Activated CD4-positive, alpha-beta T cell treated with anti-CD3 and anti-CD28 coated beads, Interleukin-2, amount 50 U/mL, for 16 hours (primary cell): ENCODE results near the gene SCAND1.
"Not testable (repeated sequence)": the region's sequence is repeated elsewhere in the genome, so short reads cannot be mapped to it uniquely, and the experiment has no call there.

Experiments
- DNase-seq: peaks from one replicate; pipeline ENCODE4 v3.0.0-alpha.2; 2020

The SCAND1 gene

DNA sequence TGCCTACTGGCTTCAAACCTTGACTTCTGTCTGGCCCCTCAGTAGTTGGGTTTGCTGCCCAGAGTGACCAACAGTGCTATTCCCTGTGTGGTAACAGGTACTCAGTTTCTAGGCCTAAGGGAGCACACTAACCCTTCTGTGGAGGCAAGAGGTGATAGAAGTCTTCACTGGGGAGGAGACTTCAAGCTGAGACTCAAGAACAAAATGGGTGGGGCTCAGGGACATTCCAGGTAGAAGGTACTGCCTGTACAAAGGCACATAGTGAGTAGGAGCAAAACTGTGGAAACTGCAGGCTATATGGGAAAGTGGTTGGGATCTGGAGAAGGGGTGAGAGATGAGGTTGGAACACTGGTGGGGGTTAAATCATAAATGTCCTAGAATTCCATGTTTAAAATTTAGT lies 2.3 kb upstream of the SCAND1 start:
- no peak for DNase-seq

DNA sequence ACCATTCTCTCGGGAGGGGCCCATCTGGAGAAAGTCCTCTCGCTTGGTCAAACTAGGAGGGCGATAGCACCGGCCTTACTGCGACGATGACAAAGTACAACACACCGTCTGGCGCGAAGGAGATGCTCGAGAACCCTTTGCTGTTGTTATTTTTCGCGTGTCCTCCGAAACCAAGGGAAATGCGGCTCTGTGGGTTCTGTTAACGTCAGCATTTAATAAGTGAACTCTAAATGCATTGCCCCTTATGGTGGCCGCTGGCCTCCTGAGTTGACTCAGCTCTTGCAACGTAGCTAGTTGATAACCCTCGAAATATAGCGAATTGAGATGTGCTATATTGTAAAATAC lies 577 bp upstream of the SCAND1 start:
- DNase-seq, result peak; percentile 30

DNA sequence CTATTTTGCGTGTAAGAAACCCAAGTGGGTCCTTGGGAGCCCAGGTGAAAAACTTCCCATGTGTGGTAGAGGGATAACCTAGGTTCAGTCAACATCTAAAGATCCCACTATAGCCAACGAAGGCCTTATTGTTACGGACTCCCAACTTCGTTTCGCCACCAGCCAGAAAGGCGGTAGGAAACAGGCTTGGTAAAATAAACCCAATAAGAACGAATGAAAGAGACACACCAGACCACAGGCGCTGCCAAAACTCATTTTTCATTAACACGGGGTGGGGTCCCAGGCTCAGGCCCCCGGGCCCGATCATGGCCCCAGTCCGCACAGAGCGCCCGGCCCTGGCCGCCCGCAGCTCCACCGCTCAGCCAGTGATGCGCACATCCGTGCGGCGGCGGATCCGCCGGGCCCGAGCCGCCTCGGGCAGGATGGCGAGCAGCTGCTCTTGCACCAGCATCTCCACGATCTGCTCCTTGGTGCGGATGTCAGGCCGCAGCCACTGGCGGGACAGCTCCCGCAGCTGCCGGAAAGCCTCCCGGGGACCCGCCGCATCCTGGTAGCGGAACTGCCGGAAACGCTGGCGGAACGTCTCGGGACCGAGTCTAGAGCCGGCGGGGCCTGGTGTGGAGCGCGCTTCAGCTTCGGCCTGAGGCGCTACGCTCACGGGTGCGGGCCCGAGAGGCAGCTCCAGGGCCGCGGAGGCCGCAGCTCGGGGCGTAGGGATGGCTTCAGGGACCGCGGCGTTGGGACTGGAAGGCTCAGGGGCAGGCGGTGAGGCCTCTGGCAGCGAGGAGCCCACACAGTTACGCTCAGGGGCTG lies 709 bp downstream of the SCAND1 start:
- DNase-seq, result peak; percentile 70

DNA sequence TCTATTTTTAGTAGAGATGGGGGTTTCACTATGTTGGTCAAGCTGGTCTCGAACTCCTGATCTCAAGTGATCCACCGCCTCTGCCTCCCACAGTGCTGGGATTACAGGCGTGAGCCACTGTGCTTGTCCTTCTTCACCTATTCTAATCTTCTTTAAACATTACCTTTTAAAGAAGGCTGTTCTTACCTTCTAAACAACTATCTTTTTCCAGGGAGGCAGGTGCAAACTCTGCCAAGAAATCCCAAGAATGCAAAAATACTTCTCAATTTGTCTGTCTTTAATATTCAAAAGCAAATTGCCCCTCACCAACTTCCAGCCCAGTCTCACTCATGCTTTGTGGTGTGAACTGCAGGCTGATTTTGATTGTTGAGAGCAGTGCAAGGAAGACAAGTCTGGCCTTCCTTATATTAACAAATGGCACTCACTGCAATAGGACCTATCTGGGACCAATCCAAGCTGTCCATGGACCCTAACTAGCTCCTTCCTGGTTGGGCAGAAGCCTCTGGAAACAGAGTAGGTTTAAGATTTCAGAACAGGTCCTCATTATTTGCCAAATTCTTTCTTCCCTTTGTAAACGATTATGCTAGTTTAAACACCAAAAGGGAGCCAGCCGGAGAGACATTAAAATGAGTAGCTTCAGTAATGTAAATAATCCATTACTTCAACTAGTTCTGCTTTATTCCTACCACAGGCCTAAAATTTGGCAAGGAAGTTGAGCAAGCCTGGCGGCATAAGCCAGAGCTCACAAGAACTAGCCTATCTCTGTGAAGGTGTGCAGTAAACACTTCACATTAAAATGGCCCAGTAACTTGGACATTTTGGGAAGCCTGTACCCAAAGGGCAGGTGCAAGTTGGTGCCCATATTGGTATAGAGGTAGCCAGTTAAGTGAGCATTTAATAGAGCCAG lies 1.6 kb downstream of the SCAND1 start:
- DNase-seq, result peak; percentile 10

DNA sequence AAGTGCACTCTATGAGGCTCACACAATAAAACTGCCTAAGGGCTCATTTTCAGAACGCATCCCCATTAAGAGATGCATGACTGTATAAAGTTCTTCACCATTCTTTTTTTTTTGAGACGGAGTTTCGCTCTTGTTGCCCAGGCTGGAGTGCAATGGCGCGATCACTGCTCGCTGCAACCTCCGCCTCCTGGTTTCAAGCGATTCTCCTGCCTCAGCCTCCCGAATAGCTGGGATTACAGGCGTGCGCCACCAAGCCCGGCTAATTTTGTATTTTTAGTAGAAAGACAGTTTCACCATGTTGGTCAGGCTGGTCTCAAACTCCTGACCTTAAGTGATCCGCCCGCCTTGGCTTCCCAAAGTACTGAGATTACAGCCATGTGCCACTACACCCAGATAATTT lies 2.2 kb downstream of the SCAND1 start:
- DNase-seq, result not testable (repeated sequence)

DNA sequence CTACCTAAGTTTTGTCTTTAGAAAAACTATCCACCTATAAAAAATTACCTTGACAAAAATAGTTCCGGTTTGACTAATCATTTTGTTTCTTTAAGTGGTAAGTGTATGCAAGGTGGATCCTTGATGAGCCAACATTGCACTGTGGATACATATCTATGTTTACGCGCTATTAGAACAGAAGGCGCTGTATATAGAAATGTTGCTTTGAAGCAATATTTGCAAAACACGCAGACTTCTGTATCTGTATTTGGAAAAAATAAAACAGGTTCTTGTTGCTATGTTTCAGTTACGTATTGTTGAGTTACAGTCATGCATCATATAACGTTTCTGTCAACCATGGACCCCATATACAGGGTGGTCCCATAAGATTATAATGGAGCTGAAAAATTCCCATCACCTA lies 4.2 kb downstream of the SCAND1 start:
- DNase-seq, result no peak

DNA sequence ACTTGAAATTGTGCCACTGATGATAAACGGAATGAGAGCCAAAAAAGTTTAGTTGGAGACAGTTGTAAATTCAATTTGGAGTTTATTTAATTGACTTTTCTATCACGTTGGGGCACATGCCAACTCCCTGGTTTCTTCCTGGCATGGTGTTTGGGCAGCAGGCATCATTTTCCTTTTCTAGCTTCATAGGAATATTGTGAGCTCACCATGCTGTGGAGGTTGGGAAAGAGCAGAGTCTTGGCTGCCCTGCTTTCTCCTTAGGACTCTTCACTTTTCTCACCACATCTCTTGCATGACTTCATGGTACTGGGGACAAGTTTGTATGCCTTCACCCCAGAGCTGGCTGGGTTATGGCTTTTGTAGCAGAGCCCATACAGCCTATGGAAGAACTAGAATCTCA lies 6.4 kb downstream of the SCAND1 start:
- DNase-seq, result no peak

DNA sequence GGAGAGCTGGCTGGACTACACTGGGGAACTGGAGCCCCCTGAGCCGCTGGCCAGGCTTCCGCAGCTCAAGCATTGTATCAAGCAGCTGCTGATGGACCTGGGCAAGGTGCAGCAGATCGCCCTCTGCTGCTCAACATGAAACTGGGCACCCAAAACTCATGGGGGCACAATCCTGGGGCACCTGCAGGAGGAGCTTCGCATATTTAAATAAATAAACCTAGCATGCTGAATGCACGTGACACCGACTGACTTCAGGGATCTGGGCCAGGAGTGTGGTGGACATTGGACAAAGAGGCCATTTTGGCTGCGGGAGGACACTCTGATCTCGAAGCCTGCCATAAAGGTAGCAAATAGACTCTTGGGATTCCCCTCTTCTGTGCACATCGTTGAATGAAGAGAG lies 6.8 kb downstream of the SCAND1 start:
- peak; percentile 28 for DNase-seq

DNA sequence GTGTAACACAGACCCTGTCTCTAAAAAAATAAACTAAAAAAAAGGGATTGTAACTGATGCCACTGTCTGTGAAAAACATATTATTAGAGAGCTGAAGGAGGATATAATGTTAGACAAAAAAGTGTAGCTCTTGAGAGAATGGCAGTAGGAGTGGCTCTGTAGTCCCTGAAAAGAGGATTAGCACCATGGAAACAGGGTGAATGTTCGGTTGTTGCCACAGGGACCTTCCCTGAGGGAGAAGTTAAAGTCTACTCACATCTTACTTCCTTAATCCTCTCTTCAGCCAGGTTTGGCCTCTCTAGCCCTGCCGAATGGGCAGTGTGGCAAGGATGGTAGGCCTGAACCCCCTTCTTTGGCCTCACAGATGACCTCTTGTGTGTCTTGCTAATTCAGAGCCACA lies 12.1 kb downstream of the SCAND1 start:
- no peak for DNase-seq

DNA sequence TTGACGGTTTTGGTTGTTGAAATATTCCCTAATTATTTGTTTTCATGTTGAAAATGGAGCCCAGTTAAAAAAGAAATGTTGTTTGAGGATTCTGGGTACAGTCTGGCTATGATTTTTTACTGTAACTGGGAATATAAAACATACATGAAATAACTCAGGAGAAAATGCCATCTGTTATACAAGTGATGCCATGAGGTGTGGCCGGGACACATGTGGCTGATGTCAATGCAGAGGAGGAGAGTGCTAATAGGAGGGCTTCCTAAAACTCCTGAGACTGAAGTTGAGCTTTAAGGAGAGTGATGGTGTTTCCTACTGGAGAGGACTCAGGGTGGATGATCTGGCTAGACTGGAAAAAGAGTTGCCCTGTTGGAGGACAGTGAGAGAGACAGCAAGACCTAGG lies 12.7 kb downstream of the SCAND1 start:
- DNase-seq, result no peak

DNA sequence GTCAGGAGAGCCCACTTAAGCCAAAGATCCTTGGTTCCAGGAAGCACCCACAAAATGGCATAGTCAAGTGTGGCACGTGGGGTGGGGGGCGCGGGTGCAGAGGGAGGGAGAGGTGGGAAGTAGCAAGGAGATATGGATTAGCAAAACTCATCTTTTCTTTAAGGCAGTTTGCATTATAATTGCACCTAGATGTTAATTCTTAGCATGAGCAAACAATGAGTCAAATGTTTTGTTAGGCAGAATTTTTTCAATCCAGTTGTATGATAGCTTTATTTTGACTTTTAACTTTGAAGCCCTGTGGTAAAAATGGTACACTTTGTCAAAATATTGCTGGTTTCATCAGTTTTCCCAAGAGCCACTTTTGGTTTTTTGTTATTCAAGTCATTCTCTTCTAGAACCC lies 15.0 kb downstream of the SCAND1 start:
- no peak for DNase-seq

DNA sequence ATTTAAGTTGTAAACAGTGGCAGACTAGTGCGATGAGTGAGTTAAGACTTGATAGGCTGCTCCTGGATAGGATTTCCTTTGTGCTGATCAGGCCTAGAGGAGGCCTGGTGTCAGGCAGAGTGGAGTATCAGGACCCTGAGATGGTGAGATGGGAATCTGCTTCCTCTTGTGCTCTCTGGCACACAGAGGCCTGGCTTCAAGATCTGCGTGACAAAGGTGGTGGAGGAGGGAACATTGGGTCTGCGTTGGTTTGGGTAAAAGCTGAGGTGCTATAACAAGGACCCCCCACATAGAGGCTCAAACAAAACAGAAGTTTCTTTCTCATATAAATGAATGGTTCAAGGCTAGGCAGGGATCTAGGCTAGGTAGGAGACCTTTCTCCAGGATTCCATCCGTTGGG lies 20.3 kb downstream of the SCAND1 start:
- DNase-seq, result no peak

DNA sequence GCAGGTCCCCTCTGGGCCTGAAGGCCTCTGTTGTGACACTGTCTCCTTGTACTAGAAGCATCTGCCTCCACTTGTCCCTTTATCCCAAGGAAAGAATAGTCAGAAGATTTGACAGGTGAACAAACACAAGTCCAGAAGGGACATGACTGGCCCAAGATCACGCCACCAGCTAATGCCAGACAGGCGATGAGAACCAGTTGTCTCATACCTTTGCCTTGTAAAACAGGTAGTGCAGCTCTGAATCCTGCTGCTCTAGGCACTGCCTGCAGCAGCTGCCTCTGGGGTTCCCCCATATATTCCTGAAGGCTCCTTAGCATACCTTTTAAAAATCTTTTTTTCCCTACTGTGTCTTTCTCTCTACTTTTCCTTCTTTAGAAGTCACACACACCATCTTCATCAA lies 25.0 kb downstream of the SCAND1 start:
- no peak for DNase-seq

DNA sequence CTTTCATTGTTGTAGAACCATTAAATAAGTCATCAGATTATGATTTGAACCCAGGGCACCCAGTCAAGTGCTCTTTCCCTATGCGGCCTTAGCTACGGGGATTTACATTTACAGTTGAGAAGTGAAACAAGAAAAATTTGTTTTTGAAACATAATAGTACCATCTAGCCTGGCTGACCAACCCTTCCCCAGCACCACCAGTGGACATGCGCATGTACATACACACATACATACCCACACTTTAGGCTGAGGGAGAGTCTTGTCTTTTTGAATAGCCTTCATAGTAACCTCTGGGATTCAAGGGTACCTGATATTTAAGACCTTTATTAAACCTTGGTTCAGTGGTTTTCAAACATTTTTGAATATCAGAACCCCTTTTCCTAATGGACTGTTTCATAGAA lies 33.8 kb downstream of the SCAND1 start:
- DNase-seq, result no peak

DNA sequence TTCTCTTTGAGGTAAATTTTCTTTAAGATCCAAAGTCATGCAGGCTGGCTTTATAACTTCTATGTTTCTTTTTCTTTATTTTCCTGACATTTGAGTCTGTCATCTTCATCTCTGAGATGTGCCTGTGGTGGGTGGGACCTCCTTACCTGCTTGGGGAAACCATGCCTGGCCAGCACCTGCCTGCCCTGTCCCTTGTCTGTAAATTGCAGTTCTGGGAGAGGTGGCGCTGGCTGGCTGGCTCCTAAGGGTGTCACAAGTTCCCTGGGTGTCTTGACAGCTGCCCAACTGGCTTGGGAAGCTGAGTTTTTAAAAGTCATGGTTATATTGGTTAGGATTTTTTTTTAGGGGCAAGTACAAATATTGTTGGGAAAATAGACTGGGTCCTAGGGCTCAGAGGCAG lies 36.3 kb downstream of the SCAND1 start:
- DNase-seq, result no peak

DNA sequence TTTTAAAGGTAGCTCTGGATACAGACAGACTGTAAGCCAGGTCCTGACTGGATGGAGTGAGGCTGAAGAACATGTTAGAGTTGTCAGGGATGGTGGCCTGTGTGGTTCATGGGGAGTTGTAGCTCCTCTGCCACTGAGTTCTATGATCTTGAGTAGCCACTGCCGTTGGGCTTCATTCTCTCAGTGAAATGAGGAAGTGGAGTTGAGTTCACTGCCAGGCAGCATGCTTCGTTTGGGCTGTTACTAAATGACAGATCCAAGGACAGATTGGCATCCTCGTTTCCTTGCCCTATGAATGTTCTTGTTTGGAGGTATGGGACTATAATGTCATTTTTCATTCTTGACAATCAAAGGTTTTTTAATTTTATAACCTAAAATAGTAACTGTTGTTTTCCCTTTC lies 37.2 kb downstream of the SCAND1 start:
- no peak for DNase-seq

DNA sequence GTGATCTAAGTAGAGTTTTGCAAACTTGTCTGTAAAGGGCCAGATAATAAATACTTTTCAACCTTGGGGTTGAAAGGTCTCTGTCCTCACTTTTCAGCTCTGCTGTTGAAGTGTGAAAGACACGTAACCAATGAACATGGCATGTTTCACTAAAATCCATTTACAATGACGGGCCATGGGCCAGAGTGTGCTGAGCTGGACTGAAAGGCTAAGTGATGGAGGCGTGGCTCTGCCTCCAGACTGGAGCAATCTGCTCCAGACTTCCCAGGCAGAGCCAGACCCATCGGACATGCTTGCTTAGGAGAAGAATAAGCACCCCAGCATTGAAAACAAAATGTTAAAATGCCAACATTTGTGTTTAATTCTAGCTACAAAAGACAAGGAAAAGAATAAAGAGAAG lies 41.4 kb downstream of the SCAND1 start:
- DNase-seq, result no peak

DNA sequence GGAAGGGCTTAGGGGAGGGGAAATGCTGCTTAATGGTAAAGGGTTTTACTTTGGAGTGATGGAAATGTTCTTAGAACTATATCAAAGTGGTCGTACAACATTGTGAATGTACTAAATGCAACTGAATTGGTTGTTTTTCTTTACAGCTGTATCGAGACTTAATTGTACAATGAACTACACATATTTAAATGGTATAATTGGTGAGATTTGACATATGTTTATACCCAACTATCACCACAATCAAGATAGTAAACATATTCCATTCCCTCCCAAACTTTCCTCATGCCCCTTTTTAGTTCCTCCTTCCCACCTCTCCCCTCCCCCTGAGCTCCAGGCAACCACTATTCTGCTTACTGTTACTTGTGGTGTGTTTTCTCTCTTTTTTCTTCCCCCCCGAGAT lies 44.0 kb downstream of the SCAND1 start:
- DNase-seq, result no peak

DNA sequence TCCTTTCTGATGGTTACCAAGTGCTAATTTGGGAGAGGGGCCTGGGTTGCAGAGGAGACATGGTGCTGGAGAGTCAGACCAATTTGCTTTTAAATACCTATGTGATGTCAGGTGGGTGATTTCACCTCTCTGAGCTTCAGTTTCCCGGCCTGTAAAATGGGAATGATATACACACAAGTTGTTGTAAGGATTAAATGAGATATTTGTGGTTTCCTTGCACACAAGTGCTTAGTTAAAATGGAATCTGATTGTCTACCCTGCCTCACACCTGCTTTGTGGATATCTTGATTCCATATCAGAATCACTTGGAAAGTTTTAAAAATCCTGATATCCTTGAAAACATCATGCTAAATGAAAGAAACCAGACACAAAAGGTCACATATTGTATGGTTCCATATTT lies 44.5 kb downstream of the SCAND1 start:
- no peak for DNase-seq

DNA sequence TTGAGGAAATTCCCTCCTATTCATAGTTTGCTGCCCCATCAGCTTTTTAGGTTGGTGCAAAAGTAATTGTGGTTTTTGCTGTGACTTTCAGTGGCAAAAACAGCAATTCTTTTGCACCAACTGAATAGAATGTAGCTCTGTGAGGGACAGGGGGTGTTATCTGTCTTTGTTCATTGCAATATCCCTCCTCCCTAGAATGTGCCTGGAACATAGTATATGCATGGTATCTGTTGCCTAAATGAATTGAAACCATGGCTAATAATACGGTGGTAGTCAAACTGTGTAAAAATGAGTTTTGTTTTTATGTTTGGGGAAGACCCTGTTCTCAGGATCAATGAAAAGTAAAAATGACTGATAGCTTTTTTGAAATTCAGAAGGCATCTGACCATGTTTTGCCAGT lies 45.1 kb downstream of the SCAND1 start:
- peak; percentile 28 for DNase-seq

DNA sequence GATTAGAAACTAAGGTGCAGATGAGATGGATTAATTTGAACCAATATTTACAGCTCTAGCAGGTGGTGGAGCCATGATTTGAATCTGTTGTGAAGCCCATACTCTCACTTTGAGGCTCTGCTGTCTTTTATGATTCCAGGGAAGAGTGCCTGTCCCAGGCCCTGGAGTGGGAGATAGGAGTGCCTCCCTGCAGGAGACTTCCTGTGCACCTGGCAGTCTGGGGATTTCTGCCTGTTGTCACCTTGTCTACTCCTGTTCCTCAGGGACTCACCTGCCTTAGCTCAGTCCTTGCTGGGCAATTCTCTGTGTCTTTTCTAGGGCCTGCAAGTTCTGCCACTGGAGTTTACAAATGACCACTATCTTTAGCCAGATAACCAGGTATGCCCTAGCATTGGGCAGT lies 46.3 kb downstream of the SCAND1 start:
- DNase-seq, result no peak

DNA sequence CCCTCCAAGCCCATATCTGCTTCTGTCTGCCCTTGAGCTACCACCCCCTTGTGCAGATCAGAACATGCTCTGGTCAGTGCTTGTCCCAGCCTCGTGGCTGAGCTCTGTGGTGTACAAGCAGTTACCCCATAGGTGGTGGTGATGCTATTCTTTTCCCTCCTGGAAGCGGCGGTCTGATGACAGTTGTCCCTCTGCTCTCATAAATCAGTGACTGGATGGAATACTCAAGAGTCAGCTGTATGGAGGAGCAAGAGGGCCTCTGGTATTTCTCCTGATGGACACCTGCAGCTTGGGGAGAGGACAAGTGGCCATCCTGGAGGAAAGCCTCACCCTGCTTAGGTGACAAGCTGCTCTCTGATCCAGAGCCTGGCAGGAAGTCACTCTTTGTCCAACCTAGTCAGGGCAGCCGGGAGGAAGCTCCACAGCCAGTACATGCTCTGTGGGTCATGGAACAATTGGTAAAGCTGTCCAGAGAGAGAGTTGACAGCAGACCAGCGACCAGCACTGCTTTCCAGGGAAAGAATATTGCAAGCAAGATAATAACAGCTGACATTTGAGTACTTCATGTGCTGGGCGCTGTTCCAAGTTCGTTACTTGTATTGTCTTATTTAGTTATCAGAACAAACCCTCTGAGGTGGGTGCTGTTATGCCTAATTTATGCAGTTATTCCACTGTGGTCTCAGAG lies 47.1 kb downstream of the SCAND1 start:
- no peak for DNase-seq

DNA sequence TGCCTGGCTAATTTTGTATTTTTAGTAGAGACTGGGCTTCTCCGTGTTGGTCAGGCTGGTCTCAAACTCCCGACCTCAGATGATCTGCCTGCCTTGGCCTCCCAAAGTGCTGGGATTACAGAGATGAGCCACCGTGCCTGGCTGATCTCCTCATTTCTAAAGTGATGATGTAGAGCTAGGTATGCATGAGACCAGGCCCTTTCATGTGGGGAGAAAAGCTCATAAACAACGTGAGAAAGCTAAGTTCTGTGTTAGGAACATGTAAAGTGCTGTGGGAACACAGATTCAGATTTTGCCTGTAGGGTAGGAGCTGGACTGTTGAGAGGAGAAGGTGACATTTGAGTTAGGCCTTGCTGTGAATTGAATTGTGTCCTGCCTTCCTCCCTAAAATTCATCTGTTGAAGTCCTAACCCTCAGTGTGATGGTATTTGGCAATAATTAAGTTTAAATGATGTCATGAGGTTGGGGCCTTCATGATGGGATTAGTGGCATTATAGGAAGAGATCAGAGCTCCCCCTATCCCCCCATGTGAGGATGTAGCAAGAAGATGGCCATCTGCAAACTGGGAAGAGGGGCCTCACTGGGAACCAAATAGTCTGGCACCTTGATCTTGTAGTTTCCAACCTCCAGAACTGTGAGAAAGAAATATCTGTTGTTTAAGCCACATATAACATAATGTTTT lies 49.2 kb downstream of the SCAND1 start:
- DNase-seq, result no peak
